Spleen (tissue), 11 donors: ENCODE results near the gene DOK4. TPM values are rescaled to one million over a fixed set of nuclear protein-coding genes. Genes with fewer than 3 reads are reported as not detected.

Experiments used
- DNase-seq: peaks from one replicate; pipeline ENCODE4 v3.0.0-alpha.2; 2020
- H3K27ac ChIP-seq, 8 donors: fragments of 200-600 bp; sonication (generic) in 7 of 8; 1 replicate in 4 of 8; 2 replicates in 4 of 8; pipeline versions ENCODE4 v1.5.0 to v1.8.0; 2016 to 2021; ENCODE audit warnings: inconsistent platforms in 4 of 8, mild to moderate bottlenecking in 4 of 8, moderate library complexity in 1 of 8
- H3K27me3 ChIP-seq, 7 donors: fragments of 200-600 bp; sonication (generic) in 6 of 7; replicated peaks in 1 of 7; 1 replicate in 4 of 7; 2 replicates in 3 of 7; pipeline versions ENCODE4 v1.5.0 to v1.8.0; 2016 to 2021; ENCODE audit warnings: inconsistent platforms in 3 of 7, mild to moderate bottlenecking in 1 of 7
- H3K36me3 ChIP-seq, 6 donors: fragments of 200-600 bp; sonication (generic) in 5 of 6; 1 replicate in 4 of 6; 2 replicates in 2 of 6; pipeline versions ENCODE4 v1.5.0 to v1.8.0; 2016 to 2021; ENCODE audit warnings: inconsistent platforms in 2 of 6
- H3K4me1 ChIP-seq, 6 donors: fragments of 200-600 bp; sonication (generic) in 5 of 6; 1 replicate in 3 of 6; 2 replicates in 3 of 6; pipeline versions ENCODE4 v1.5.0 to v1.8.0; 2016 to 2021; ENCODE audit warnings: inconsistent platforms in 3 of 6
- H3K4me3 ChIP-seq, 8 donors: fragments of 200-600 bp; sonication (generic) in 7 of 8; 1 replicate in 4 of 8; 2 replicates in 4 of 8; pipeline versions ENCODE4 v1.5.0 to v1.8.0; 2016 to 2021; ENCODE audit warnings: inconsistent platforms in 4 of 8, mild to moderate bottlenecking in 4 of 8, moderate library complexity in 2 of 8
- H3K9me3 ChIP-seq, 8 donors: fragments of 200-600 bp; sonication (generic) in 7 of 8; 1 replicate in 4 of 8; 2 replicates in 4 of 8; pipeline versions ENCODE4 v1.5.0 to v1.8.0; 2016 to 2021; ENCODE audit warnings: inconsistent platforms in 4 of 8
- POLR2A ChIP-seq, 3 donors: fragments of 450-650 bp; IDR thresholded peaks; one replicate each; pipeline ENCODE4 v1.5.1; 2017; ENCODE audit warnings: antibody characterized with exemption in 3 of 3, mild to moderate bottlenecking in 1 of 3
- POLR2AphosphoS5 ChIP-seq, 3 donors: sonication (generic); formaldehyde crosslinking; IDR thresholded peaks; one replicate each; pipeline ENCODE4 v1.5.1; 2017; ENCODE audit warnings: antibody characterized with exemption in 3 of 3
- WGBS, 5 donors: extraction: QIAGEN DNeasy Blood & Tissue Kit in 3 of 5; methylation state at CpG; one replicate each; pipeline versions ENCODE4 v1.1.5 to v1.1.7; 2013 to 2018; 5-methylcytosine and 5-hydroxymethylcytosine counted together
- intact Hi-C: fragments of 100-400 bp; cut with DNase I; formaldehyde crosslinking; loops from one replicate; pipeline ENCODE4 v1.15.0; 2023; ENCODE audit warnings: low total_unique reads
- polyA plus RNA-seq, 3 donors: library from polyadenylated mRNA; stranded (reverse); fragments of 200-250 nt; gene quantifications; one replicate each; pipeline ENCODE4 v1.2.1, GENCODE V29; 2013
- total RNA-seq, 7 donors: library from RNA; depleted of rRNA in 3 of 7; stranded (reverse); fragments of >200 nt in 3 of 7; fragmentation: NEBNext Ultra II Directional in 4 of 7; extraction: Animal tissue kit (Norgen Biotek cat#: 25700) in 4 of 7; gene quantifications; one replicate each; pipeline versions ENCODE4 v1.1.0 to v1.2.1, GENCODE V29; 2016 to 2021
- TF ChIP-seq, protein P1 (sequence below), 11 experiments: fragments of 200-600 bp in 7 of 11; fragments of 450-650 bp in 4 of 11; sonication (generic) in 4 of 11; IDR thresholded peaks in 8 of 11; conservative IDR thresholded peaks in 3 of 11; 1 replicate in 7 of 11; 2 replicates in 4 of 11; pipeline versions ENCODE4 v1.4.0 to v1.8.0; 2016 to 2021; ENCODE audit warnings: antibody characterized with exemption in 11 of 11, inconsistent platforms in 4 of 11, mild to moderate bottlenecking in 1 of 11
- donor health status: healthy with polysubstance abuse.
- donor health status: DM: no; HTN: no; CAD: no; lungs with moderate emphysema.
- donor health status: DM: no; HTN: no; CAD: no.
- donor health status: Bipolar disorder and iron deficiency.
- donor health status: healthy.
- donor health status: DM: no; HTN: no; CAD: no.
- donor health status: DM: yes; HTN: yes; CAD: no.

The DOK4 gene
- total and polyA plus RNA-seq, 10 donors = 4.1 to 19.8 (median 14.2) TPM

DNA sequence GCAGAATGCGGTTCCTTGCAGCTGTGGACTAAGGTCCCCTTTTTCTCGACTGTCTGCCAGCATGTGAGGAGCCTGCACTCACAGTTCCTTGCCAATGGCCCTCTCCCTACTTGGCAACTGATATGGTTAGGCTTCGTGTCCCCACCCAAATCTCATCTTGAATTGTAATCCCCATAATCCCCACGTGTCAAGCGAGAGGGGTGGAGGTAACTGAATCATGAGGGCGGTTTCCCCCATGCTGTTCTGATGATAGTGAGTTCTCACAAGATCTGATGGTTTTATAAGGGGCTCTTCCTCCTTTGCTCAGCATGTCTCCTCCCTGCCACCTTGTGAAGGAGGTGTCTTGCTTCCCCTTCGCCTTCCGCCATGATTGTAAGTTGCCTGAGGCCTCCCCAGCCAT is 59.0 kb downstream of the DOK4 start:
- Histone ChIP-seq H3K27me3 (no peaks in the 10 kb centered on the region), H3K4me1 (peaks cover 0 to 3% (median 0%) of the 10 kb centered on the region in 6 donors), H3K4me3 (no peak overlapping the region), H3K36me3 (peaks cover 0 to 66% (median 56%) of the 10 kb centered on the region in 6 donors), H3K9me3 (no peaks in the 10 kb centered on the region), H3K27ac (no peak overlapping the region)
- WGBS, 5 donors = 89 to 96% (median 93%) methylated on average over 8 of the region's 8 CpGs
- DNase-seq = no peak
- TF ChIP-seq POLR2AphosphoS5 (IDR thresholded peaks at IDR 0.05) = no peak
- intact Hi-C loops = no loop called here

DNA sequence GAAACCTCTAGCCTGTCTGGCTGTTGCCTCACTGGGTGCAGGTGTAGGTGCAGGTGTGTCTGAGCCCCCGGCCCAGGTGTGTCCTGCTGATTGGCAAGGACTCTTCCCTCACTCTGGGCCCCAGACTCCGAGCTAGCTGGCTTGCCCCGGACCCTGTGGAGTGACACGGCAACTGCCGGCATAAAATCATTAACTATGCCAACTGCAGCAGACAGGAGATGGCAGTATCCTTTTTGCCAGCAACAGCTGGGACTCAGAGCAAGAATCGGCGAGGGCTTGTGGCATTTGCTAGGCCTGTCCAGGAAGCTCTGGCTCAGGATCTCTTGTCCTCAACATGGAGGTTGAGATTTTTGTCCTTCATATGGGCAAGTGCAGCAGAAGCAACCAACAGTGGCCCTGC is 59.9 kb downstream of the DOK4 start:
- TF ChIP-seq POLR2A (IDR thresholded peaks at IDR 0.05) (no peak), POLR2AphosphoS5 (IDR thresholded peaks at IDR 0.05) (no peak)
- TF ChIP-seq, protein P1, sequence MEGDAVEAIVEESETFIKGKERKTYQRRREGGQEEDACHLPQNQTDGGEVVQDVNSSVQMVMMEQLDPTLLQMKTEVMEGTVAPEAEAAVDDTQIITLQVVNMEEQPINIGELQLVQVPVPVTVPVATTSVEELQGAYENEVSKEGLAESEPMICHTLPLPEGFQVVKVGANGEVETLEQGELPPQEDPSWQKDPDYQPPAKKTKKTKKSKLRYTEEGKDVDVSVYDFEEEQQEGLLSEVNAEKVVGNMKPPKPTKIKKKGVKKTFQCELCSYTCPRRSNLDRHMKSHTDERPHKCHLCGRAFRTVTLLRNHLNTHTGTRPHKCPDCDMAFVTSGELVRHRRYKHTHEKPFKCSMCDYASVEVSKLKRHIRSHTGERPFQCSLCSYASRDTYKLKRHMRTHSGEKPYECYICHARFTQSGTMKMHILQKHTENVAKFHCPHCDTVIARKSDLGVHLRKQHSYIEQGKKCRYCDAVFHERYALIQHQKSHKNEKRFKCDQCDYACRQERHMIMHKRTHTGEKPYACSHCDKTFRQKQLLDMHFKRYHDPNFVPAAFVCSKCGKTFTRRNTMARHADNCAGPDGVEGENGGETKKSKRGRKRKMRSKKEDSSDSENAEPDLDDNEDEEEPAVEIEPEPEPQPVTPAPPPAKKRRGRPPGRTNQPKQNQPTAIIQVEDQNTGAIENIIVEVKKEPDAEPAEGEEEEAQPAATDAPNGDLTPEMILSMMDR (IDR thresholded peaks at IDR 0.05 in 8 of 11, conservative IDR thresholded peaks at IDR 0.05 in 3 of 11) = no peak
- peaks cover 0 to 8% (median 0%) of the 10 kb centered on the region in 6 donors for H3K4me1 ChIP-seq
- no peak for DNase-seq
- no peak overlapping the region for H3K27ac ChIP-seq
- WGBS, 5 donors = 90 to 97% (median 91%) methylated on average over 7 of the region's 7 CpGs
- intact Hi-C loops = no loop called here
- H3K27me3 ChIP-seq = no peaks in the 10 kb centered on the region
- H3K36me3 ChIP-seq = peaks cover 0 to 57% (median 47%) of the 10 kb centered on the region in 6 donors
- no peaks in the 10 kb centered on the region for H3K9me3 ChIP-seq
- H3K4me3 ChIP-seq = no peak overlapping the region

DNA sequence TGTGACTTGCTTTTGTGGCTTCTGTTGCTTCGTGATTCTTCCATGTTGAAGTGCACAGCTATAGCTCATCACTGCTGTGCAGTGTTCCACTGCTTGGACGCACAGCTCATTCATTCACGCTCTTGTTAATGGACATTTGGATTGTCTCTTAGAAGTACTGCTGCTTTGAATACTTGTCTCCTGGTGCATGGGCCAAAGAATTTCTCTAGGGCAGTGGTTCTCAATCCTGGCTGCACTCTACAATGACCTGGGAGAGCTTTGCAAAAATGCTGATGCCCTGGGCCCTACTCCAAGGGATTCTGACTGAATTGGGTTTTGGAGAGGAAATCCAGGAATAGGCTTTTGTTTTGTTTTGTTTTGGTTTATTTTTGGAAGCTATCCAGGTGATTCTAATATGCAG is 61.7 kb downstream of the DOK4 start:
- intact Hi-C loops = no loop called here
- TF ChIP-seq, protein P1 (IDR thresholded peaks at IDR 0.05 in 8 of 11, conservative IDR thresholded peaks at IDR 0.05 in 3 of 11) = no peak
- TF ChIP-seq POLR2A (IDR thresholded peaks at IDR 0.05) (no peak), POLR2AphosphoS5 (IDR thresholded peaks at IDR 0.05) (no peak)

DNA sequence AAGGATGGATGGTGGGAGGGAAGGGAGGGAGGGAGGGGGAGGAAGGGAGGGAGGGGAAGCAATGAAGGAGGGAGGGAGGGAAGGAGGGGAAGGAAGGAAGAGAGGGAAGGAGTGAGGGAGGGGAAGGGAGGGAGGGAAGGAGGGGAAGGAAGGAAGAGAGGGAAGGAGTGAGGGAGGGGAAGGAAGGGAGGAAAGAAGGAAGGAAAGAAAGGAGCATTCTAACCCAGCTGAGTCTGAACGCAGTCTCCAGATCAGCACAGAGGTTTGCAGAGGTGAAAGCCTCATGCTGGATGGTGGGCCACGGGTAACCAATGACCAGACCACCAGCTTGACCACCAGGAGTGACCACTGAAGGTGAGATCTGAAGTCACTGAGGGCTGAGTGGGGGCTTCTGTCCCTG is 63.1 kb downstream of the DOK4 start:
- H3K4me1 ChIP-seq = peaks cover 5 to 22% (median 8%) of the 10 kb centered on the region in 6 donors
- H3K9me3 ChIP-seq = no peaks in the 10 kb centered on the region
- H3K4me3 ChIP-seq = no peak overlapping the region
- no peaks in the 10 kb centered on the region for H3K27me3 ChIP-seq
- H3K36me3 ChIP-seq = peaks cover 0 to 25% (median 18%) of the 10 kb centered on the region in 6 donors
- 78 to 84% (median 80%) methylated on average over 2 of the region's 2 CpGs for WGBS, 5 donors
- DNase-seq = no peak
- intact Hi-C loops = no loop called here
- no peak for TF ChIP-seq POLR2A (IDR thresholded peaks at IDR 0.05)
- TF ChIP-seq, protein P1 (IDR thresholded peaks at IDR 0.05 in 8 of 11, conservative IDR thresholded peaks at IDR 0.05 in 3 of 11) = no peak
- no peak for TF ChIP-seq POLR2AphosphoS5 (IDR thresholded peaks at IDR 0.05)
- no peak overlapping the region for H3K27ac ChIP-seq

More for the DNA sequence above, 61.7 kb downstream of the DOK4 start:
- Histone ChIP-seq H3K27ac (no peak overlapping the region), H3K9me3 (no peaks in the 10 kb centered on the region), H3K27me3 (no peaks in the 10 kb centered on the region), H3K36me3 (peaks cover 0 to 39% (median 30%) of the 10 kb centered on the region in 6 donors), H3K4me1 (peaks cover 0 to 9% (median 0%) of the 10 kb centered on the region in 6 donors), H3K4me3 (no peak overlapping the region)
- no peak for DNase-seq
- WGBS, 5 donors = 75 to 93% (median 83%) methylated on average over 3 of the region's 3 CpGs
